HG03039 (cell line): ENCODE measurements around the gene KIF12.
"Not testable (repeated sequence)": the region's sequence is repeated elsewhere in the genome, so short reads cannot be mapped to it uniquely, and the experiment has no call there.

Experiments
- ATAC-seq: cut with Tn5 transposase; IDR thresholded peaks from one replicate; pipeline ENCODE4 v1.9.1; 2021; ENCODE audit warnings: mild to moderate bottlenecking, moderate library complexity; ENCODE audit not compliant: unreplicated experiment

KIF12 gene

DNA sequence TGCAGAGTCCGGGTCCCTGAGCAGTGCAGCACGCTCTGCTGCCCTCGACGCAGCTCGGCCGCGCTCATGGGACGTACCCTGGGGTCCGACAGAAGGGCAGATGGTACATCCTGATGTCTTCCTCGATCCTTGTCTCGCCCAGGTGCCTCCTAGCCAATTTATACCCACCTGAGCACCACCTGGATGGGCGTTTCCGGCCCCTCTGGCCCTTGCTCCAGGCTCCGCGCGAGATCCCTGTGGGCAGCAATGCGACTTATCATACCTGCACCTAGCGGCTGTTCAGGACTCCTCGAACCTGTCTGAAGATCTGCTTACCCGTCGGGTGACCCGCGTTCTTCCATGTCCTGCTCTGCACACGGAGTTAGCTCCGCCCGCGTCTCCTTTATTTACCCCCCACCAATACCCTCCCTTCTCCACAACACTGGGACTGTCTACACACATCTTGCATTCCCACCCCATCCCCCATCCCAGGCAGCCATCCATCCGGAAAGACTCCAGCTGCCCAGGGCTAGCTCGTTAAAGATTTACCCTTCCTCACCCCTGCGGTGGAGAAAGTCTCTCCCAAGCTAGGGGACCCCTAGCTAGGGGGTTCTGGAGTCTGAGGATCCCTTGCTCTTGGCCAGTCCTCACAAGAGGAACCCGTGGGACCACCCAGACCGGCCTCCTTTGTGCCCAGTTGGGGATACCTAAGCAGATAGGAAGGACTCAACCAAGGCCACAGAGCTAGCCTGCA, at the start of gene KIF12:
TSS of gene KIF12 (minus strand) at position 357 of the 733 bp plus-strand sequence. CDS start at position 341, 16 bp downstream.
- no peak for ATAC-seq

DNA sequence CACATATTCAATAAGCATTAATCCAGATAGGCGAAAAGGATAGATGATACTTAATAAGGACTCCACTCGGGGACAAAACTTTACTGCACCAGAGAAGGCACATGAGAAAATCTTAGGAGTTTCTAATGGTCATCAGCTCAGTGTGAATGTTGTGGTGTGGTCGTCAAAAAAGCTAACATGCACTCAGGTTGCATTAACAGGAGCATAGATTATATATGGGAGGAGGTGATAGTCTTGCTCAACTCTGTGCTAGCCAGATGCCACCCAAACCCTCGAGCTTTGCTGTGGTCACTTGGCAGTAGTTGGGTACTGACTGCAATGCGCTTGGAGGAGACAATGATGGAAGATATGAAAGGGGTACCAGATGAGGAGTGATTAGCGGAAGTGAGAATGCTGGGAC, 47.6 kb upstream of the KIF12 start:
- no peak for ATAC-seq

- no peak for ATAC-seq
Measured at GRCh38 chr9:114143234-114143633, 44.1 kb upstream of the KIF12 start.

DNA sequence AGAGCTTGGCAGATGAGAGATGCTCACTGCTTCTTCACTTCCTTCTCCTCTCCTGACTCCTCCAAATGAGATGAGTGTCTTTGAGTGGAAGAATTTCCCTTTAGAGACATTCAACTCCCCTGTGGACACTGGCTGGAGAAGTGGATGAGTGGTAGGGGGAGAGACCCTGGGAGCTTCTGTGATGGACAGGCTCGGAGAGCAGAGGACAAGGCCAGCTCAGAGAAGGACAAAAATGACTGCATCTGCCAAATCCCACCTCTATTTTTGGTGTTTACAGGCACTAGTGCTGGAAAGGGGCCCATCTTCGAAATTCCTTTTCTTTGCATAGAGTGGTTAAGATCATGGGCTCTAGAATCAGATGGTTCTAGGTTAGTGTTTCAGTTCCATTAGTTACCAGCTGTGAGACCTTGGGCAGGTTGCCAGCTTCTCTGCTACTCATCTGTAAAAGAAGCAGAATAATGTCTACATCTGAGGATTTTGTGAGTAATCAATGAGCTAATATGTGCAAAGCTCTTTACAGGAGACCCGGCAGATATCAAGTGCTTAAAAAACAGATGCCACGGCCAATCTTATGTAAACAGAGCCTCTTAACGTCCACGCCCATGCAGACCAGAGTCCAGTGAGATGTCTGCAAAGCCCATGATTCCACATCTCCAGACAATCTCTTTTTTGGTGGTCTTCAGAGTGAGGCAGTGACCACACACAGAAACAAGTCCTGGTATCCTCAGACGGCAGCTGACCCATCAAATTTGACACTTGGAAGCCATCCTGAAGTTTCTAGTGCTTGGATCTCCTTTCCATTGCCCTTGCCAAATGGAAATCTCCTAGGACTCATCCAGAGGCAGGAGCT, 42.7 kb upstream of the KIF12 start:
- ATAC-seq = no peak

GRCh38 chr9:114140850-114141249, 41.8 kb upstream of the KIF12 start:
- ATAC-seq = no peak

DNA sequence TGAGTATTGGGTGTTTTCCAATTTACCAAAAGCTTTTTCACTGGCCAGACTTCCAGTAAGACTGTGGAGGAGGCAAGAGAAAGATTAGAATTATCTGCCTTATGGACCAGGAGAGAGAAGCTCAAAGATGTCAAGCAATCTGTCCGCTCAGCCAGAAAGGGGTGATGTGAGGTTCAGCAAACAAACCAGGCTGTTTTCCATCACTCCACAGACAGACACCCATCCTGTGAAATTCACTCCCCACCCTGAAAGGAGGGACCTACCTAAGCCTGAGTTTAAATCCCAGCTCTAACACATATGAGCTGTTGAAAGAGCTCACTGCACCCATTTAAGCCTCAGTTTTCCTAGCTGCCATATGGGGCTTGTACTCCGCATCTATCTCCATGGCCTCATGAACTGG, 41.3 kb upstream of the KIF12 start:
- no peak for ATAC-seq

- ATAC-seq = no peak
Measured at GRCh38 chr9:114139071-114139470, 40.0 kb upstream of the KIF12 start.

GRCh38 chr9:114138552-114138971, 39.5 kb upstream of the KIF12 start:
- no peak for ATAC-seq

DNA sequence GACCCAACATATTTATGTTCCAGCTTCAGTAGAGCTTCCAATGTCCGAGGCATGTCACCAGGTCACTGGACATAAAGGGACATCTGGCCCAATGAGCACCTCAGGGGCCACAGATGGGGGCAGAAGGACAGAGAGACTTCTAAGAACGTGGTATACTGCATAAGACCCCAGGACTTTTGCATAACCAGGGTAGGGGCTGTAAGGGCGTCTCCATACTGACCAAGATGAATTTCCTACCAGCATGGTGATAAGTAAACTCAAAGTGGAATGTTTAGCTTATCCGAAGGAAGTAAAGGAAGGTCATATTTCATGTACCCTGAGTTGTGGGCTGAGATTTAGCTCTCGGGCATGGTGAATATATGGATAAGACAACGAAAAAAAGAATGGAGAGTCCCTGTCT, 38.7 kb upstream of the KIF12 start:
- no peak for ATAC-seq

- ATAC-seq = no peak
Measured at GRCh38 chr9:114134827-114135396, 35.8 kb upstream of the KIF12 start.

DNA sequence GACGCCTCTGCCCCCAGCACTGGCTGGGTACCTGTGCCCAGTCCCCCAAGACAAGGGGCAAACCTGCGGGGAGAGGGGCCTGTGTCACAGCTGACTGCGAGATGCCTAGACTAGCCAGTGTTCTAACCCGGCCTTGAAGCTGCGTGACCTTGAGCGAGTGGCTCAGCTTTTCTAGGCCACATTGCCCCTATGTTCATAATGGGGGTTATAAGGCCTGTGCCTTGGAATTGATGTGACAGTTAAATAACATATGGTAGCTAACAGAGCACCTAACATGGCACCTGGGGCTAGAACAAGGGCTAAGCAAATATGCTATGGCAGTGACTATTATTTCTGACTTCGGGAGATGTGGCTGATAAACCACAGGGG, 33.4 kb upstream of the KIF12 start:
- no peak for ATAC-seq

GRCh38 chr9:114131808-114132549, 32.9 kb upstream of the KIF12 start:
- no peak for ATAC-seq

GRCh38 chr9:114130624-114131277, 31.7 kb upstream of the KIF12 start:
- no peak for ATAC-seq

- ATAC-seq = no peak
Measured at GRCh38 chr9:114130141-114130540, 31.0 kb upstream of the KIF12 start.

- not testable (repeated sequence) for ATAC-seq
Measured at GRCh38 chr9:114128759-114129158, 29.7 kb upstream of the KIF12 start.

DNA sequence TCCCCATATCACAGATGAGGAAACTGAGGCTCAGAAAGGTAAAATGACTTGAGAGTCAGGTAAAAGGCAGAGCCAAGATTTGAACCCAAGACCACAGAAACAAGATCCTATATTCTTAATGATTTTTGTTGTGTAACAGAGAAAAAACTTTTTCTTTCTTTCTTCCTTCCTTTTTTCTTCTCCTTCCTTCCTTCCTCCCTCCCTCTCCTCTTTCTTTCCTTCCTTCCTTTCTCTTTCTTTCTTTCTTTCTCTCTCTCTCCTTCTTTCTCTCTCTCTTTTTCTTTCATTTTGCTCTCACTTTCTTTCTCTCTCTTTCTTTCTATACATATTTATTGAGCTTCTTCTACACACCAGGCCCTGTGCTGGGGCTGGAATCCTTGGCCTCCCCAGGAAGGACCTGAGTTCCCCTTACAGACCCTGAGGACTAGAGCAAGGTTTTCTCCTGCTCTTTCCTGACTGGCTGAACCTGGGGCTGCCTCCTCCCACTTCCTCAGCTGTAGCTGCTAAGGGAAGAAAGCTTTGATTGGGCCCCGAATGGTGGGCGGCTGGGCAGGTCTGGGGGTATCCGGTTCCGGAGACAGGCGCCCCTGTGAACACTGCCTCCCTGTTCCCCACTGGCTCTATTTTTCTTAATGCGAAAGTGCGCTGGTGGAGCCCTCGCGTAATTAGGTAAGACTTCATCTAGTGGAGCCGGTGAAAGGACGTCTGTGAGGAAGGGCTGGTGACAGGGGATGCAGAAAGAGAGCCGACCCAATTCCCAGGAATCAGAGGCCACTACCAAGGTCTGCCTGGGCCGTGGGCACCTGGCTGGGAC, 27.4 kb upstream of the KIF12 start:
- ATAC-seq = no peak

DNA sequence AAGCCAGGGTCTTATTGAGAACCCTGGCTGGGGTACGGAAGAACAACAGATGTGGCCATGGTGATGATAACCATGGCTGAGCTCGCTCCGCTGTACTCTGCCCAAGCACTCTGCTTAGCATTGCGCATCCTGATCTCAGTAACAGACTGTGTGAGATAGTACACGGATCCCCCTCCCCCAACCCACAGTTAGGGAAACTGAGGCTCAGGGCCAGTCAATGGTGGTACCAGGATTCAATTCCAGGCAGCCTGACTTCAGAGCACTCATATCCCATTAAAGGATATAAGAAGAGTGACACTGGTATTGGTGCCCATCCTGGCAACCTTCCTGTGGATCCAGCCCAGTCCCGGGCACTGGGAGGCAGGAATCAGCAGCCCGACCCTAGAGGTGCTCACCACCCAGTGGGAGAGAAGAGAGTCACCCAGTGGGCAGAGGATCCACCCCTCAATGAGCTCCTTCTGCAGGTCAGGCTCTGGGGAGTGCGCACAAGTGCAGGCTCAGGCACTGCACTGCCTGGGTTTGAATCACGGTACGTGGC, 26.5 kb upstream of the KIF12 start:
- no peak for ATAC-seq

GRCh38 chr9:114124666-114125475, 25.8 kb upstream of the KIF12 start:
- no peak for ATAC-seq

DNA sequence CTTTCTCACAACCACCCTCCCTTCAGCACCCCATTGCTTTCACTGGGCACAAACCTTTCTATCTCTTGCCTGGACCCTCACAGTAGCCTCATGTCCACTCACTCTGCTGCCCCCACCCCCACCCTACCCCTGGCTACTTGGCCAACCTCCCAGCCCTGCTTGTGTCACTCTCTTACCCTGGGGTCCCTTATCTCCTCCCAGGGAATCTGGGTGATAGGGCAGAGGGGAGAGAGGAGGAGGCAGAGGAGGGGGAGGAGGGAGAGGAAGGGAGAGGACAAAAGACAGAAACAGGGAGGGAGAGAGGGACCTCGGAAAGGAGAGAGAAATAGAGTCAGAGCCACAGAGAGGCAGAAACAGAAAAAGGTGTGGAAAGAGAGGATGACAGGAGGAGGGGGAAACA, 25.0 kb upstream of the KIF12 start:
- no peak for ATAC-seq
